Stimulated activated CD8-positive, alpha-beta memory T cell treated with anti-CD3 and anti-CD28 coated beads, Interleukin-4, amount 100 ng/mL, for 48 hours (primary cell): ENCODE data around the gene TNIK.
"Not testable (repeated sequence)": the region's sequence is repeated elsewhere in the genome, so short reads cannot be mapped to it uniquely, and the experiment has no call there.

Source experiments
- DNase-seq: peaks from one replicate; pipeline ENCODE4 v3.0.0-alpha.2; 2020

The TNIK gene

GRCh38 chr3:171382347-171382746 is 77.9 kb downstream of the TNIK start:
- DNase-seq: not testable (repeated sequence)

GRCh38 chr3:171380711-171381425 is 79.3 kb downstream of the TNIK start:
- no peak for DNase-seq

GRCh38 chr3:171379961-171380483 is 80.2 kb downstream of the TNIK start:
- DNase-seq: no peak

- DNase-seq: no peak
These were observed 80.9 kb downstream of the TNIK start for GRCh38 chr3:171379281-171379680.

- no peak for DNase-seq
These were observed 81.6 kb downstream of the TNIK start for GRCh38 chr3:171378586-171378985.

GRCh38 chr3:171377859-171378258 is 82.3 kb downstream of the TNIK start:
- DNase-seq: no peak

- DNase-seq: no peak
These were observed 83.6 kb downstream of the TNIK start for GRCh38 chr3:171376596-171376947.

GRCh38 chr3:171375666-171376595 is 84.3 kb downstream of the TNIK start:
- no peak for DNase-seq

- DNase-seq: no peak
These were observed 85.4 kb downstream of the TNIK start for GRCh38 chr3:171374661-171375285.

- no peak for DNase-seq
These were observed 85.9 kb downstream of the TNIK start for GRCh38 chr3:171374260-171374659.

GRCh38 chr3:171373711-171374110 is 86.5 kb downstream of the TNIK start:
- no peak for DNase-seq

- no peak for DNase-seq
These were observed 87.5 kb downstream of the TNIK start for GRCh38 chr3:171372694-171373093.

GRCh38 chr3:171371354-171371753 is 88.9 kb downstream of the TNIK start:
- no peak for DNase-seq

- no peak for DNase-seq
These were observed 91.0 kb downstream of the TNIK start for GRCh38 chr3:171369156-171369555.

- not testable (repeated sequence) for DNase-seq
These were observed 93.5 kb downstream of the TNIK start for GRCh38 chr3:171366738-171367137.

GRCh38 chr3:171366043-171366442 is 94.2 kb downstream of the TNIK start:
- no peak for DNase-seq

GRCh38 chr3:171365489-171365888 is 94.7 kb downstream of the TNIK start:
- DNase-seq: no peak

GRCh38 chr3:171364500-171364899 is 95.7 kb downstream of the TNIK start:
- DNase-seq: no peak

GRCh38 chr3:171363202-171363601 is 97.0 kb downstream of the TNIK start:
- DNase-seq: no peak

- no peak for DNase-seq
These were observed 97.6 kb downstream of the TNIK start for GRCh38 chr3:171362575-171362974.

- DNase-seq: no peak
These were observed 101.4 kb downstream of the TNIK start for GRCh38 chr3:171358881-171359198.

GRCh38 chr3:171358181-171358880 is 101.9 kb downstream of the TNIK start:
- DNase-seq: no peak

- no peak for DNase-seq
These were observed 102.5 kb downstream of the TNIK start for GRCh38 chr3:171357721-171358120.
